ENCODE results near the gene PDGFRB.

The PDGFRB gene

GRCh38 chr5:150181766-150182545 lies 26.3 kb upstream of the PDGFRB start:
- no peak for DNase-seq

GRCh38 chr5:150181027-150181426 lies 25.4 kb upstream of the PDGFRB start:
- peak in 1 of 4 experiments; percentile 31 for DNase-seq

- peak; percentile 56 to 78 (median 72) for DNase-seq
Measured at GRCh38 chr5:150180241-150181026, 24.8 kb upstream of the PDGFRB start.

- DNase-seq, result no peak
Measured at GRCh38 chr5:150179019-150179620, 23.5 kb upstream of the PDGFRB start.

- no peak for DNase-seq
Measured at GRCh38 chr5:150178262-150178661, 22.6 kb upstream of the PDGFRB start.

GRCh38 chr5:150177721-150178120 lies 22.1 kb upstream of the PDGFRB start:
- no peak for DNase-seq

- no peak for DNase-seq
Measured at GRCh38 chr5:150176745-150177477, 21.3 kb upstream of the PDGFRB start.

- DNase-seq, result peak; percentile 39 to 61 (median 50)
Measured at GRCh38 chr5:150175536-150175935, 19.9 kb upstream of the PDGFRB start.

- no peak for DNase-seq
Measured at GRCh38 chr5:150175076-150175475, 19.4 kb upstream of the PDGFRB start.

- DNase-seq, result no peak
Measured at GRCh38 chr5:150174285-150174684, 18.6 kb upstream of the PDGFRB start.

- DNase-seq, result no peak
Measured at GRCh38 chr5:150173161-150173560, 17.5 kb upstream of the PDGFRB start.

GRCh38 chr5:150172556-150172955 lies 16.9 kb upstream of the PDGFRB start:
- DNase-seq, result no peak

- DNase-seq, result no peak
Measured at GRCh38 chr5:150172145-150172544, 16.5 kb upstream of the PDGFRB start.

- DNase-seq, result peak in 2 of 4 experiments; percentile 27 to 28
Measured at GRCh38 chr5:150168864-150169263, 13.2 kb upstream of the PDGFRB start.

- no peak for DNase-seq
Measured at GRCh38 chr5:150167908-150168307, 12.3 kb upstream of the PDGFRB start.

GRCh38 chr5:150167512-150167850 lies 11.8 kb upstream of the PDGFRB start:
- DNase-seq, result no peak

GRCh38 chr5:150166650-150167511 lies 11.2 kb upstream of the PDGFRB start, which contains the start of gene CDX1:
Gene CDX1, plus strand, starts transcription at chr5:150166778. Its CDS starts 99 bp downstream, at chr5:150166877.
- DNase-seq, result no peak

GRCh38 chr5:150166037-150166649 lies 10.5 kb upstream of the PDGFRB start:
- DNase-seq, result no peak

- DNase-seq, result peak in 2 of 4 experiments; percentile 25 to 34
Measured at GRCh38 chr5:150164211-150164980, 8.8 kb upstream of the PDGFRB start.

GRCh38 chr5:150163547-150164059 lies 8.0 kb upstream of the PDGFRB start:
- peak in 1 of 4 experiments; percentile 22 for DNase-seq
